Endothelial cell (in vitro differentiated cells): Measurements from ENCODE around the gene CDH2. TPM values are rescaled to one million over a fixed set of nuclear protein-coding genes. Genes with fewer than 3 reads are reported as not detected.

Source experiments
- DNase-seq: peaks from one replicate; pipeline ENCODE4 v3.0.0; 2021; ENCODE audit warnings: low spot score
- H3K27ac Mint-ChIP-seq: one replicate; pipeline ENCODE4 v1.8.0; 2021; ENCODE audit warnings: mixed read lengths, inconsistent platforms; ENCODE audit not compliant: unreplicated experiment
- H3K27me3 Mint-ChIP-seq: one replicate; pipeline ENCODE4 v1.8.0; 2021; ENCODE audit warnings: mild to moderate bottlenecking, moderate library complexity, mixed read lengths, inconsistent platforms; ENCODE audit not compliant: unreplicated experiment
- H3K36me3 Mint-ChIP-seq: one replicate; pipeline ENCODE4 v1.8.0; 2021; ENCODE audit warnings: mild to moderate bottlenecking, low read depth, mixed read lengths, inconsistent platforms; ENCODE audit not compliant: unreplicated experiment
- H3K4me1 Mint-ChIP-seq: one replicate; pipeline ENCODE4 v1.8.0; 2021; ENCODE audit warnings: mild to moderate bottlenecking, mixed read lengths, inconsistent platforms; ENCODE audit not compliant: unreplicated experiment
- H3K4me3 Mint-ChIP-seq: one replicate; pipeline ENCODE4 v1.8.0; 2021; ENCODE audit warnings: mild to moderate bottlenecking, mixed read lengths, inconsistent platforms; ENCODE audit not compliant: unreplicated experiment
- H3K9me3 Mint-ChIP-seq: one replicate; pipeline ENCODE4 v1.8.0; 2021; ENCODE audit warnings: mixed read lengths, inconsistent platforms; ENCODE audit not compliant: unreplicated experiment
- total RNA-seq: library from RNA; stranded (reverse); fragmentation: NEBNext Ultra II Directional; extraction: Animal tissue kit (Norgen Biotek cat#: 25700); gene quantifications from one replicate; pipeline ENCODE4 v1.2.1, GENCODE V29; 2021; ENCODE audit not compliant: unreplicated experiment
- TF ChIP-seq, protein P1 (sequence below): fragments of 200-600 bp; sonication (generic); IDR thresholded peaks from one replicate; pipeline ENCODE4 v1.5.0; 2021; ENCODE audit warnings: antibody characterized with exemption; ENCODE audit not compliant: unreplicated experiment

CDH2 gene
- total RNA-seq, 1 donor from 2014 or later: 162 TPM

DNA sequence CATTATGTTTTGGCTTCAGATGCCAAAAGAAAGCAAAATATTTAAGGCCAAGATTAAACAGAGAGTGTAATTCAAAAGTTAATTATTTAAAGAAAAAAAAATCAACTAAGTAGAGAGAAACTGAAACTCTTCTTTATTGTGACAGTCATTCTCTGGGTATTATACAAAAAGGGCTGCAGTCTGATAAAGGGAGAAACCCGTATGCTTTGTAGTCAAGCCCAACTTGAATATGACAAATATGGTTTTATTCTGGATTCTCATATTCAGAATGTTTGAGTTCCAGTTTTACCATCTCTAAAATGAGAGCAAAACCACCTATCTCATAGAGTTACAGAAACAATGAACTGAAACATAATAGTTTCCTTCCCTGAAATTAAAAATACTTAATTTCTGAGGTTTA, 8.2 kb downstream of the CDH2 start:
- H3K4me1 Mint-ChIP-seq: peaks cover 6% of the 10 kb centered on the region

DNA sequence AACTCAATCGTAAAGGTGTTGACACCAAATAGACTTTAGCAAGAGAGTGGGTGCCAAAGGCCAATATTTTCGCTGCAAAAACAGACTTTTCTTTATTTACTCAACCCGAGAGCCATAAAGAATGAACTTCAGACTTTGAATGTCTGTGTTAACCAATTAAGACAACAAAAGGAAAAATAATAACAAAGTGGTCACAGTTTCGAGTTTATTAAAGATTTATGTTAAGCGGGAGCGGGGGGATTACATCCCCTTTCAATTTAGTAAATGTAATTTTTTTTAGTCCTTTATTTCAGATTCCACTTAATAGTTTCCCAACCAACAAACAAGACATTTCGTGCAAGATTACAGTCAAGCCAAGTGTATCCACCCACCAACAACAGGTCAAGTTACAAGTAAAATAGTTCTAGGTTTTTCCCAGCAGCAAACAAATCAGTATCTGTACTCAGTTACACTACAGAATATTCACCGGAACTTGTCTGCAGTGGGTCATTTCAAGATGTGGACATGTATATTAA, 9.0 kb downstream of the CDH2 start:
- no peak for DNase-seq
- Mint-ChIP-seq H3K27me3 (no peaks in the 10 kb centered on the region), H3K4me1 (peaks cover 6% of the 10 kb centered on the region), H3K36me3 (no peaks in the 10 kb centered on the region), H3K4me3 (no peak overlapping the region), H3K9me3 (no peaks in the 10 kb centered on the region), H3K27ac (no peak overlapping the region)
- TF ChIP-seq, protein P1, sequence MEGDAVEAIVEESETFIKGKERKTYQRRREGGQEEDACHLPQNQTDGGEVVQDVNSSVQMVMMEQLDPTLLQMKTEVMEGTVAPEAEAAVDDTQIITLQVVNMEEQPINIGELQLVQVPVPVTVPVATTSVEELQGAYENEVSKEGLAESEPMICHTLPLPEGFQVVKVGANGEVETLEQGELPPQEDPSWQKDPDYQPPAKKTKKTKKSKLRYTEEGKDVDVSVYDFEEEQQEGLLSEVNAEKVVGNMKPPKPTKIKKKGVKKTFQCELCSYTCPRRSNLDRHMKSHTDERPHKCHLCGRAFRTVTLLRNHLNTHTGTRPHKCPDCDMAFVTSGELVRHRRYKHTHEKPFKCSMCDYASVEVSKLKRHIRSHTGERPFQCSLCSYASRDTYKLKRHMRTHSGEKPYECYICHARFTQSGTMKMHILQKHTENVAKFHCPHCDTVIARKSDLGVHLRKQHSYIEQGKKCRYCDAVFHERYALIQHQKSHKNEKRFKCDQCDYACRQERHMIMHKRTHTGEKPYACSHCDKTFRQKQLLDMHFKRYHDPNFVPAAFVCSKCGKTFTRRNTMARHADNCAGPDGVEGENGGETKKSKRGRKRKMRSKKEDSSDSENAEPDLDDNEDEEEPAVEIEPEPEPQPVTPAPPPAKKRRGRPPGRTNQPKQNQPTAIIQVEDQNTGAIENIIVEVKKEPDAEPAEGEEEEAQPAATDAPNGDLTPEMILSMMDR: no peak

More for the DNA sequence above, 8.2 kb downstream of the CDH2 start:
- H3K9me3 Mint-ChIP-seq: no peaks in the 10 kb centered on the region
- no peak overlapping the region for H3K4me3 Mint-ChIP-seq
- TF ChIP-seq, protein P1: no peak
- DNase-seq: no peak
- H3K27ac Mint-ChIP-seq: no peak overlapping the region
- H3K36me3 Mint-ChIP-seq: no peaks in the 10 kb centered on the region
- H3K27me3 Mint-ChIP-seq: no peaks in the 10 kb centered on the region

DNA sequence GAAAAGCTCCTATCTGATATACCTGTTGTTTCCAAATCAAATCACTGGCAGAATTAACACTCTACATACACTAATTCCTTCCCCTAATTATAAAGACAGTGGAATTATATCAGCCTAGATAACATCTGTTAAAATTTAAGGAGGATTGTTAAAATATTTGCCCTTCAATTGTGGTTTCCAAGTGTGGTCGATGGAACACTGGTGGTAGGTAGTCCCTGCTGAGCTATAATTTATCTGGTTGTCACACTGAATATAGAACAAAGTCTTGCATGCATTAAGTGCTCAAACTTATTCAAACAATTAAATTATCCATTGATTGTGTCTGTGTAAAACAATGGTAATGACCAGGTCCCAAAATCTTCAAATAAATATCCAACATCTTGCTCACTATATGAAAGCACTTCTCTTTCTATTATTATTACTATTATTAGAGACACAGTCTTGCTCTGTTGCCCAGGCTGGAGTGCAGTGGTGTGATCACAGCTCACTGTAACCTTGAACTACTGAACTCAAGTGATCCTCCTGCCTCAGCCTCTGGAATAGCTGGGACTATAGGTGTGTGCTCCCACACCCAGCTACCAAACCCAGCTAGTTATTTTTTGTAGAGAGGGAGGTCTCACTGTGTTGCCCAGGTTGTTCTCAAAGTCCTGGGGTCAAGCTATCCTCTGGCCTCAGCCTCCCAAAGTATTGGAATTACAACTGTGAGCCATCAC, 12.0 kb downstream of the CDH2 start:
- TF ChIP-seq, protein P1: no peak
- no peak overlapping the region for H3K27ac Mint-ChIP-seq
- no peaks in the 10 kb centered on the region for H3K9me3 Mint-ChIP-seq
- H3K4me3 Mint-ChIP-seq: no peak overlapping the region
- no peak for DNase-seq
- no peaks in the 10 kb centered on the region for H3K36me3 Mint-ChIP-seq
- no peaks in the 10 kb centered on the region for H3K27me3 Mint-ChIP-seq
- H3K4me1 Mint-ChIP-seq: peaks cover 3% of the 10 kb centered on the region

DNA sequence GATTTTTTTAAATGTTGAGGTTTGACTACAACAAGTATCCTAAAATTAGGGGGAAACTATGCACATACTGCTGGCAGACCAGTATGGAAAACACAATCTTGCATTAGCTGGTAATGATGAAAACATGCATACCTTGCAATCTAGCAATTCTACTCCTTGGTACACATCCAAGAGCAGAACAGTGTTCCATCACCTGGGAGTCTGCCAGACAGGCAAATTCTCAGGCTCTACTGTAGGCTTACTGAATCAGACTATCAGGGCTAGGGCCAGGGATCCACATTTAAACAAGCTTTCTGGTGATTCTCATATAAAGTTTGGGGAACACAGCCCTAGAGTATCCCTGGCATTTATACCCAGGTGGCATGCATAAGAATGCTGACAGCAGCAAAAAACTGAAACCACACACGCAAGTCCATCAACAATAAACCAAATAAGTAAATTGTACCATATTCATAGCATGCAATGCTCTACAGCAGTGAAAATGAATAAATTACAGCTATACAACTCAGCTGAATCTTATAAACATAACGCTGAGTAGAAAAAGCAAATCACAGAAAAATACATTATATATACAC, 13.6 kb downstream of the CDH2 start:
- Mint-ChIP-seq H3K27ac (no peak overlapping the region), H3K4me3 (no peak overlapping the region), H3K27me3 (no peaks in the 10 kb centered on the region), H3K36me3 (no peaks in the 10 kb centered on the region), H3K9me3 (no peaks in the 10 kb centered on the region), H3K4me1 (peaks cover 12% of the 10 kb centered on the region)
- TF ChIP-seq, protein P1: no peak
- no peak for DNase-seq
